ENCODE data around the gene SFI1.
"Not testable (repeated sequence)": the region's sequence is repeated elsewhere in the genome, so short reads cannot be mapped to it uniquely, and the experiment has no call there.

SFI1 gene

GRCh38 chr22:31588970-31589675, 92.8 kb downstream of the SFI1 start:
- no peak for DNase-seq (ENCODE audit: low read depth in 3 of 3)

GRCh38 chr22:31590161-31590560, 93.8 kb downstream of the SFI1 start:
- DNase-seq (ENCODE audit: low read depth in 3 of 3), result not testable (repeated sequence)

- no peak for DNase-seq (ENCODE audit: low read depth in 3 of 3)
These were observed 98.9 kb downstream of the SFI1 start for GRCh38 chr22:31595271-31595670.

GRCh38 chr22:31602259-31602952, 106.1 kb downstream of the SFI1 start:
- no peak for DNase-seq (ENCODE audit: low read depth in 3 of 3)

GRCh38 chr22:31603081-31603525, 106.8 kb downstream of the SFI1 start:
- DNase-seq (ENCODE audit: low read depth in 3 of 3), result no peak

GRCh38 chr22:31603574-31603973, 107.2 kb downstream of the SFI1 start:
- DNase-seq (ENCODE audit: low read depth in 3 of 3), result no peak

- no peak for DNase-seq (ENCODE audit: low read depth in 3 of 3)
These were observed 107.9 kb downstream of the SFI1 start for GRCh38 chr22:31604137-31604705.

GRCh38 chr22:31604746-31605705, 108.7 kb downstream of the SFI1 start:
- DNase-seq (ENCODE audit: low read depth in 3 of 3), result no peak

GRCh38 chr22:31605851-31606585, 109.7 kb downstream of the SFI1 start:
- DNase-seq (ENCODE audit: low read depth in 3 of 3), result no peak

GRCh38 chr22:31607696-31608095, 111.4 kb downstream of the SFI1 start:
- DNase-seq (ENCODE audit: low read depth in 3 of 3), result no peak

- no peak for DNase-seq (ENCODE audit: low read depth in 3 of 3)
These were observed 113.4 kb downstream of the SFI1 start for GRCh38 chr22:31609716-31610115.

GRCh38 chr22:31610611-31611010, 114.3 kb downstream of the SFI1 start:
- DNase-seq (ENCODE audit: low read depth in 3 of 3), result no peak

- no peak for DNase-seq (ENCODE audit: low read depth in 3 of 3)
These were observed 114.9 kb downstream of the SFI1 start for GRCh38 chr22:31611061-31611760.

- no peak for DNase-seq (ENCODE audit: low read depth in 3 of 3)
These were observed 116.6 kb downstream of the SFI1 start for GRCh38 chr22:31612891-31613285.

- no peak for DNase-seq (ENCODE audit: low read depth in 3 of 3)
These were observed 117.1 kb downstream of the SFI1 start for GRCh38 chr22:31613286-31613903.

- DNase-seq (ENCODE audit: low read depth in 3 of 3), result no peak
These were observed 117.6 kb downstream of the SFI1 start for GRCh38 chr22:31613904-31614296.

- DNase-seq (ENCODE audit: low read depth in 3 of 3), result no peak
These were observed 118.6 kb downstream of the SFI1 start for GRCh38 chr22:31614781-31615490.

- DNase-seq (ENCODE audit: low read depth in 3 of 3), result no peak
These were observed 119.1 kb downstream of the SFI1 start for GRCh38 chr22:31615491-31615860.

GRCh38 chr22:31615940-31616314, 119.6 kb downstream of the SFI1 start:
- DNase-seq (ENCODE audit: low read depth in 3 of 3), result no peak
